ENCODE data around the gene RPL31.

RPL31 gene

DNA sequence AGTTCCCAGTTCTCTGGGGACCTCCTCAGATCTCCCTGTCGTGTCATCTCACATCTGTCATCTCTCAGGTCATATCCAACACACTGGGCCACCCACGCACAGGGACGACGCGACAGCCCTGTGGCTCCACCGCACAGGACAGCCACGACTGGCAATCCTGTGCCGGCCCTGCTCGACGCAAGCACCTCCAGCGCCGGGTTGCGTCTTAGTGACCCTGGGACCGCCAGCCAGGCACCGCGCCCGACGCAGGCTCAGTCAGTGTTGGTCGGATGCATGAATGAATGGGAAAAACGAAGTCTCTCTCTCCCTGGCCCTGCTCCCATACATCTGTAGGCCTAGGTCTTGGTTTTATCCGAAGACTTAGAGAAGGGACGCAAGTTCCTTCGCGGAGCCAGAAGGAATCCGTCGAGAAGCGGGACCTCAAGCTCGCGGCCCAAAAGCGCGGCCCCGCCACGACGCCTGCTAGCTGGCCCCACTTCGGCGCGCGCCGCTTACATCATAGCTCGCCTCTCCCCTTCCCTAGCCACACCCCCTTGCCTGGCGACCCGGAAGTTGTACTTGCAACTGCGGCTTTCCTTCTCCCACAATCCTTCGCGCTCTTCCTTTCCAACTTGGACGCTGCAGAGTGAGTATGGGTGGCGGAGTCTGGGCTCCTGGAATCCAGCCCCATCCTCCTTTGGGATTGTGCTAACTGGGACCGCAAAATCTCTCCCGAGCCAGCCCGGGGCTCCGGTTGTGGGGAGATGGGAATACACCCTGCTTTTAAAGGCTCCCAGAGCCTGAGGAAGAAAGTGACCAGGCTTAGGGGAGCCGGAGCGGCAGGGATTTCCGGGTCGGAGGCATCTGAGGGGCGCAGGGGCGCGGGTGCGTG, at the start of gene RPL31:
TSS of gene RPL31 (plus strand) at position 599 of the 871 bp plus-strand sequence. CDS start 413 bp downstream, outside the sequence.
- H3K27ac ChIP-seq (ENCODE audit: low read depth, low read length), result peak within 1 kb of the TSS; percentile 59
- H3K9me3 ChIP-seq (ENCODE audit: insufficient read depth, low read length), result no peaks in the 10 kb centered on the region
- no peaks in the 10 kb centered on the region; the same call in 1 of the 2 replicates for H4K20me1 ChIP-seq (ENCODE audit: low read depth, low read length)
- H3K4me2 ChIP-seq (ENCODE audit: low read depth, low read length, poor library complexity, severe bottlenecking), result peak within 1 kb of the TSS; percentile 61
- peak within 1 kb of the TSS; percentile 76 for H3K9ac ChIP-seq (ENCODE audit: low read length)
- H3K79me2 ChIP-seq (ENCODE audit: insufficient read depth, low read length), result peaks cover 25% of the 10 kb centered on the region
- peak within 1 kb of the TSS; percentile 84 for H3K4me3 ChIP-seq (ENCODE audit: insufficient read depth, low read length, poor library complexity, severe bottlenecking)
- no peaks in the 10 kb centered on the region for H3K9me2 ChIP-seq (replicated peaks; ENCODE audit: insufficient read depth, low read length)
- peak within 1 kb of the TSS; percentile 86 for H2AFZ ChIP-seq (ENCODE audit: low read depth, low read length, severe bottlenecking)
- no peaks in the 10 kb centered on the region for H3K27me3 ChIP-seq (ENCODE audit: low read length)
- H3K36me3 ChIP-seq (ENCODE audit: low read length), result peaks cover 36% of the 10 kb centered on the region
- TF ChIP-seq, protein P1, sequence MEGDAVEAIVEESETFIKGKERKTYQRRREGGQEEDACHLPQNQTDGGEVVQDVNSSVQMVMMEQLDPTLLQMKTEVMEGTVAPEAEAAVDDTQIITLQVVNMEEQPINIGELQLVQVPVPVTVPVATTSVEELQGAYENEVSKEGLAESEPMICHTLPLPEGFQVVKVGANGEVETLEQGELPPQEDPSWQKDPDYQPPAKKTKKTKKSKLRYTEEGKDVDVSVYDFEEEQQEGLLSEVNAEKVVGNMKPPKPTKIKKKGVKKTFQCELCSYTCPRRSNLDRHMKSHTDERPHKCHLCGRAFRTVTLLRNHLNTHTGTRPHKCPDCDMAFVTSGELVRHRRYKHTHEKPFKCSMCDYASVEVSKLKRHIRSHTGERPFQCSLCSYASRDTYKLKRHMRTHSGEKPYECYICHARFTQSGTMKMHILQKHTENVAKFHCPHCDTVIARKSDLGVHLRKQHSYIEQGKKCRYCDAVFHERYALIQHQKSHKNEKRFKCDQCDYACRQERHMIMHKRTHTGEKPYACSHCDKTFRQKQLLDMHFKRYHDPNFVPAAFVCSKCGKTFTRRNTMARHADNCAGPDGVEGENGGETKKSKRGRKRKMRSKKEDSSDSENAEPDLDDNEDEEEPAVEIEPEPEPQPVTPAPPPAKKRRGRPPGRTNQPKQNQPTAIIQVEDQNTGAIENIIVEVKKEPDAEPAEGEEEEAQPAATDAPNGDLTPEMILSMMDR (IDR thresholded peaks at IDR 0.05; ENCODE audit: insufficient read depth, low read length, poor library complexity, severe bottlenecking), result no peak
- no peak for TF ChIP-seq EZH2phosphoT487 (conservative IDR thresholded peaks at IDR 0.05; ENCODE audit: low read length)
- peaks cover 7% of the 10 kb centered on the region for H3F3A ChIP-seq (ENCODE audit: insufficient read depth)

DNA sequence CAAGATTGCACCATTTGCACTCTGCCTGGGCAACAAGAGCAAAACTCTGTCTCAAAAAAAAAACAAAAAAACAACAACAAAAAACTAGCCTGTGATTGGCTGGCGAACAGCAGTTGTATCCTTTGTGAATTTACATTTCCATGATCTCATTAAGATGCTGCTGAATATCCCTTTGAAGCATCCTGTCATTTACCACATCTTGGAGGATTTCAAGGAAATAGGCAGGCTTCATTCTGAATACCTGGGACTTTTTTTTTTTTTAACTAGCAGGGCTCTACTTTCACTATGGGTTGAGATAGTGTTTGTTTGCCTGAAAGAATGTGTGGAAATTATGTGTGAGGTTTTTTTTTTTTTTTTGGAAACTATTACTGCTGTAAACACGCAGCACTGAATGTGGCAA, 49.6 kb upstream of the RPL31 start:
- no peak overlapping the region for H3K4me3 ChIP-seq (ENCODE audit: insufficient read depth, low read length, poor library complexity, severe bottlenecking)
- H3F3A ChIP-seq (ENCODE audit: insufficient read depth), result no peaks in the 10 kb centered on the region
- no peaks in the 10 kb centered on the region for H3K9me2 ChIP-seq (replicated peaks; ENCODE audit: insufficient read depth, low read length)
- H3K36me3 ChIP-seq (ENCODE audit: low read length), result no peaks in the 10 kb centered on the region
- H3K79me2 ChIP-seq (ENCODE audit: insufficient read depth, low read length), result no peaks in the 10 kb centered on the region
- no peak overlapping the region for H3K27ac ChIP-seq (ENCODE audit: low read depth, low read length)
- H4K20me1 ChIP-seq (ENCODE audit: low read depth, low read length), result no peaks in the 10 kb centered on the region
- TF ChIP-seq, protein P1 (IDR thresholded peaks at IDR 0.05; ENCODE audit: insufficient read depth, low read length, poor library complexity, severe bottlenecking), result no peak
- no peak for TF ChIP-seq EZH2phosphoT487 (conservative IDR thresholded peaks at IDR 0.05; ENCODE audit: low read length)
- H3K4me2 ChIP-seq (ENCODE audit: low read depth, low read length, poor library complexity, severe bottlenecking), result no peak overlapping the region
- H3K9me3 ChIP-seq (ENCODE audit: insufficient read depth, low read length), result no peaks in the 10 kb centered on the region
- no peak overlapping the region for H2AFZ ChIP-seq (ENCODE audit: low read depth, low read length, severe bottlenecking)
- H3K9ac ChIP-seq (ENCODE audit: low read length), result no peak overlapping the region
- no peaks in the 10 kb centered on the region for H3K27me3 ChIP-seq (ENCODE audit: low read length)

DNA sequence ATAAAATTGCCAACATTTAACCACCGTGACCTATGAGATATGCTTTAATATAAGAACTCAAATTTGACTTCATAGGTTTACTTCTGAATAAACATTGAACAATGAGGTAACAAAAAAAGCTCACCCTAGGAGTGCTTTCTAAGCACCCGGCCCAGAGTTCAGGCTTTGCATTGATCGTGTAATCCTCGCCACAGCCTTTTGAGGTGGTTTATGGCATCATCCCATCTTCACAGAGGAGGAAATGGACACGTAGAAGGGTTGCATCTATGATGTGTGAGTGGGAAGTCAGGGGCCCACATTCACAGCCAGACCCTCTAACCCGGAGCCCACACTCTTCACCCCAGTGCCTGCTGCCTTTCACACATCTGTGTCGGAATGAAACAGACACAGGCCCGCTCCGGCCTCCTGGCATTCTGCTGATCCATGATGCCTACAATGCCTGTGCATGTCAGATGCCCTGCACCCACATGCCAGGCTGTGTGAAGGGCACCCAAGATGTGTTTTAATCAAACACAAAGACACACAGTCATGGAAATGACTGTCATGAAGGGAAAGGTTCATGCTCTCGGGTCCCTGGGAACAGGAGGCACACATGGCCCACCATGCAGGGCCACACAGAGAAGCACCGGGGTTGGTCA, 48.6 kb upstream of the RPL31 start:
- no peaks in the 10 kb centered on the region for H3F3A ChIP-seq (ENCODE audit: insufficient read depth)
- no peaks in the 10 kb centered on the region for H3K79me2 ChIP-seq (ENCODE audit: insufficient read depth, low read length)
- no peaks in the 10 kb centered on the region for H3K9me3 ChIP-seq (ENCODE audit: insufficient read depth, low read length)
- TF ChIP-seq EZH2phosphoT487 (conservative IDR thresholded peaks at IDR 0.05; ENCODE audit: low read length), result no peak
- TF ChIP-seq, protein P1 (IDR thresholded peaks at IDR 0.05; ENCODE audit: insufficient read depth, low read length, poor library complexity, severe bottlenecking), result no peak
- no peaks in the 10 kb centered on the region for H3K36me3 ChIP-seq (ENCODE audit: low read length)
- H4K20me1 ChIP-seq (ENCODE audit: low read depth, low read length), result no peaks in the 10 kb centered on the region
- H3K9ac ChIP-seq (ENCODE audit: low read length), result no peak overlapping the region
- no peaks in the 10 kb centered on the region for H3K9me2 ChIP-seq (replicated peaks; ENCODE audit: insufficient read depth, low read length)
- no peak overlapping the region for H3K4me3 ChIP-seq (ENCODE audit: insufficient read depth, low read length, poor library complexity, severe bottlenecking)
- H3K27ac ChIP-seq (ENCODE audit: low read depth, low read length), result no peak overlapping the region
- H3K4me2 ChIP-seq (ENCODE audit: low read depth, low read length, poor library complexity, severe bottlenecking), result no peak overlapping the region
- no peak overlapping the region for H2AFZ ChIP-seq (ENCODE audit: low read depth, low read length, severe bottlenecking)
- no peaks in the 10 kb centered on the region for H3K27me3 ChIP-seq (ENCODE audit: low read length)

Measured in SU-DHL-6 (cell line).